PC-3 (cell line): ENCODE results near the gene EXOC6B.

ENCODE experiments used
- CTCF ChIP-seq: fragments of 300-600 bp; sonication (generic); conservative IDR thresholded peaks from 2 replicates; pipeline ENCODE4 v1.5.1; 2017; ENCODE audit warnings: antibody characterized with exemption, low read depth, mild to moderate bottlenecking, low read length
- EZH2 ChIP-seq: fragments of 300-600 bp; sonication (generic); IDR thresholded peaks from one replicate; pipeline ENCODE4 v1.6.1; 2017; ENCODE audit warnings: antibody characterized with exemption, mild to moderate bottlenecking, low read length; ENCODE audit not compliant: unreplicated experiment

- TF ChIP-seq EZH2 (no peak), CTCF (no peak)
Observed at GRCh38 chr2:72274380-72274797, 551.4 kb downstream of the EXOC6B start.
